GM11168 (cell line): ENCODE measurements around the gene EMID1.

ENCODE experiments used
- in situ Hi-C: fragments of 300-500 bp; cut with MboI; formaldehyde crosslinking; loops from one replicate; pipeline ENCODE4 v1.12.0; 2022; ENCODE audit warnings: low sequenced_read_pairs; ENCODE audit not compliant: unreplicated experiment

The EMID1 gene

GRCh38 chr22:29205594-29206371, at the start of gene EMID1:
TSS of gene EMID1 (plus strand) at chr22:29205896. CDS start at chr22:29206039, 143 bp downstream.
- in situ Hi-C loops = no loop called here

- in situ Hi-C loops = no loop called here
These were observed 49.7 kb upstream of the EMID1 start for GRCh38 chr22:29155966-29156365.

- in situ Hi-C loops = no loop called here
These were observed 49.2 kb upstream of the EMID1 start for GRCh38 chr22:29156507-29156906.

GRCh38 chr22:29157759-29158535, 47.7 kb upstream of the EMID1 start:
- in situ Hi-C loops = no loop called here

- in situ Hi-C loops = no loop called here
These were observed 47.1 kb upstream of the EMID1 start for GRCh38 chr22:29158546-29158945.

GRCh38 chr22:29163808-29164207, 41.9 kb upstream of the EMID1 start:
- in situ Hi-C loops = no loop called here

- in situ Hi-C loops = no loop called here
These were observed 40.2 kb upstream of the EMID1 start for GRCh38 chr22:29165321-29166060.

GRCh38 chr22:29166180-29166579, 39.5 kb upstream of the EMID1 start:
- in situ Hi-C loops = no loop called here

GRCh38 chr22:29167032-29167911, 38.4 kb upstream of the EMID1 start:
- in situ Hi-C loops = no loop called here

- in situ Hi-C loops = no loop called here
These were observed 34.0 kb upstream of the EMID1 start for GRCh38 chr22:29171721-29172120.

- in situ Hi-C loops = no loop called here
These were observed 33.5 kb upstream of the EMID1 start for GRCh38 chr22:29172216-29172615.

GRCh38 chr22:29175312-29175835, 30.3 kb upstream of the EMID1 start:
- in situ Hi-C loops = no loop called here

GRCh38 chr22:29183971-29184848, 21.5 kb upstream of the EMID1 start:
- in situ Hi-C loops = no loop called here

- in situ Hi-C loops = no loop called here
These were observed 20.7 kb upstream of the EMID1 start for GRCh38 chr22:29184849-29185490.

GRCh38 chr22:29186302-29186701, 19.4 kb upstream of the EMID1 start:
- in situ Hi-C loops = no loop called here

- in situ Hi-C loops = no loop called here
These were observed 17.9 kb upstream of the EMID1 start for GRCh38 chr22:29187831-29188230.

- in situ Hi-C loops = no loop called here
These were observed 15.6 kb upstream of the EMID1 start for GRCh38 chr22:29190051-29190450.

GRCh38 chr22:29190918-29191317, 14.8 kb upstream of the EMID1 start:
- in situ Hi-C loops = no loop called here
